Stomach (tissue), 4 donors: Measurements from ENCODE around the gene PLD2.

Source experiments
- EP300 ChIP-seq: sonication (generic); formaldehyde crosslinking; IDR thresholded peaks from one replicate; pipeline ENCODE4 v1.6.1; 2017; ENCODE audit warnings: antibody characterized with exemption
- POLR2A ChIP-seq, 4 donors: fragments of 450-650 bp; IDR thresholded peaks; one replicate each; pipeline ENCODE4 v1.6.1; 2016; ENCODE audit warnings: antibody characterized with exemption in 4 of 4, control low read depth in 2 of 4, mild to moderate bottlenecking in 1 of 4, moderate library complexity in 1 of 4
- POLR2AphosphoS5 ChIP-seq, 3 donors: sonication (generic); formaldehyde crosslinking; IDR thresholded peaks; one replicate each; pipeline ENCODE4 v1.6.1; 2016; ENCODE audit warnings: antibody characterized with exemption in 3 of 3
- TF ChIP-seq, protein P1 (sequence below), 7 experiments: fragments of 450-650 bp in 4 of 7; fragments of 200-600 bp in 3 of 7; sonication (generic) in 3 of 7; IDR thresholded peaks; one replicate each; pipeline ENCODE4 v1.5.1; 2016 to 2019; ENCODE audit warnings: antibody characterized with exemption in 7 of 7, control low read depth in 2 of 7, mild to moderate bottlenecking in 1 of 7

DNA sequence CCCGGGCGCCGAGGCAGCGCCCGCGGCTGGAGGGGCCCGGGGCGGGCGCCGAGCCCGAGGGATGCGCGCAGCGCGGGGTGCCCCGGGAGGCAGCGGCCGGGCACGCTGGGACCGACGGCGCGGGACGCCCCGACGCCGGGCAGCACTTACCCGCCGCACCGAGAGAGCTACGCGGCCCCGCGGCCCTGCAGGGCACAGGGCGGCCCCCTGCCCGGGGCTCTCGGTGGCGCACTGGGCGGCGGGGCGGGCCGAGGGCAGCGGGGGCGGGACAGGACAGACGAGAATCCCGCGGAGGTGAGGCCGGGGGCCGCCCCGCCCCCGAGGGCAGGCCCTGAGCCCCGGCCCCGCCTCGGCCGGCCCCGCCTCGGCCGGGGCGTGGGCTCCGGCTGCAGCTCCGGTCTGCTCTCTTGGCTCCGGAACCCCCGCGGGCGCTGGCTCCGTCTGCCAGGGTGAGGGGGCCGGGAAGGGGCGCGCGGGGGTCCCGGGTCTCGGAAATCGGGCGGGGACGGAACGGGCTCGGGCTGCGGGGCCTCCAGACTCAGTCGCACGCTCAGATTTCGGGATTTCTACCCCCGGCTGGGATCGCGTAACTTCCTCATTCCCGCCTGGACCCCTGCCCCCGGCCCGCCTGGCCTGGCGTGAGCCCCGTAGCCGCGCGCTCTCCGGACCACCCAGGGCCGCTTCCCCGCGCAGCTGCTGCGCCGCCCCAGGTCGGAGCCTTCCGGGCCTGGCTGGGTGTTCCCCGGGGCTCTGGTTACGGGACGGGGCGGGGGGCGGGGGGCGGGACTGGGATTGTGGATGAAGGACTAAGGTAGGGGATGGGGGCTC is at the start of gene PLD2:
- TF ChIP-seq, protein P1, sequence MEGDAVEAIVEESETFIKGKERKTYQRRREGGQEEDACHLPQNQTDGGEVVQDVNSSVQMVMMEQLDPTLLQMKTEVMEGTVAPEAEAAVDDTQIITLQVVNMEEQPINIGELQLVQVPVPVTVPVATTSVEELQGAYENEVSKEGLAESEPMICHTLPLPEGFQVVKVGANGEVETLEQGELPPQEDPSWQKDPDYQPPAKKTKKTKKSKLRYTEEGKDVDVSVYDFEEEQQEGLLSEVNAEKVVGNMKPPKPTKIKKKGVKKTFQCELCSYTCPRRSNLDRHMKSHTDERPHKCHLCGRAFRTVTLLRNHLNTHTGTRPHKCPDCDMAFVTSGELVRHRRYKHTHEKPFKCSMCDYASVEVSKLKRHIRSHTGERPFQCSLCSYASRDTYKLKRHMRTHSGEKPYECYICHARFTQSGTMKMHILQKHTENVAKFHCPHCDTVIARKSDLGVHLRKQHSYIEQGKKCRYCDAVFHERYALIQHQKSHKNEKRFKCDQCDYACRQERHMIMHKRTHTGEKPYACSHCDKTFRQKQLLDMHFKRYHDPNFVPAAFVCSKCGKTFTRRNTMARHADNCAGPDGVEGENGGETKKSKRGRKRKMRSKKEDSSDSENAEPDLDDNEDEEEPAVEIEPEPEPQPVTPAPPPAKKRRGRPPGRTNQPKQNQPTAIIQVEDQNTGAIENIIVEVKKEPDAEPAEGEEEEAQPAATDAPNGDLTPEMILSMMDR (IDR thresholded peaks at IDR 0.05) = no peak
- no peak for TF ChIP-seq POLR2A (IDR thresholded peaks at IDR 0.05)
- TF ChIP-seq EP300 = no peak
- TF ChIP-seq POLR2AphosphoS5 (IDR thresholded peaks at IDR 0.05) = no peak
